Activated CD4-positive, CD25-positive, alpha-beta regulatory T cell (primary cell): ENCODE data around the gene INS.

ENCODE experiments used
- DNase-seq, 4 experiments: peaks; one replicate each; lab custom pipeline; 2025; lab: John Stamatoyannopoulos, UW

Gene INS

DNA sequence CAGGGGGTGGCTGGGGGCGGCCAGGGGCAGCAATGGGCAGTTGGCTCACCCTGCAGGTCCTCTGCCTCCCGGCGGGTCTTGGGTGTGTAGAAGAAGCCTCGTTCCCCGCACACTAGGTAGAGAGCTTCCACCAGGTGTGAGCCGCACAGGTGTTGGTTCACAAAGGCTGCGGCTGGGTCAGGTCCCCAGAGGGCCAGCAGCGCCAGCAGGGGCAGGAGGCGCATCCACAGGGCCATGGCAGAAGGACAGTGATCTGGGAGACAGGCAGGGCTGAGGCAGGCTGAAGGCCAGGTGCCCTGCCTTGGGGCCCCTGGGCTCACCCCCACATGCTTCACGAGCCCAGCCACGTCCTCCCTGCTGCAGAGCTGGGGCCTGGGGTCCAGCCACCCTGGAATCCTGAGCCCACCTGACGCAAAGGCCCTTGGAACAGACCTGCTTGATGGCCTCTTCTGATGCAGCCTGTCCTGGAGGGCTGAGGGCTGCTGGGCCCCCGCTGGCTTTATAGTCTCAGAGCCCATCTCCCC lies at the start of gene INS:
Gene INS, minus strand, starts transcription at position 474 of the 524 bp plus-strand sequence. Its CDS starts 238 bp downstream, at position 236.
- no peak for DNase-seq

- no peak for DNase-seq
Measured at GRCh38 chr11:2210366-2211112, 49.5 kb upstream of the INS start.

DNA sequence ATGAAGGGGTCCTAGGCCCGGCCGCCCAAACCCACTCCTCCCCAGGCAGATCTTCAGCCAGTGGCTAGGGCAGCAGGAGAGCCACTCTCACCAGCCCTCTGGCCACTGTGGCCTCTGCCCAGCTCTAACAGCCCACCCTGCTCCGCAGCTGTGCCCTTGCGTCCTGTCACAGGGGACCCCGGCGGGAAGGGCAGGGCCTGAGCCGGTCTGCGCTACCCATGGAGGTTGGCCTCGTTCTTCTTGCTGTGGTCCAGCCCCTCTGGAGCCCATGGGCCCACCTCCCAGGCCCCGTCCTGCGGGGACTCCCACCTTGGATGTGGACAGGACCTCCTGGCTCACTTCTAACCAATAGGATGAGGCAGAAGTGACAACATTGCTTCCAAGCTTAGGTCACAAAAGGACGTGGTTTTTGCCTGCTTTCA lies 48.9 kb upstream of the INS start:
- DNase-seq: no peak

- DNase-seq: no peak
Measured at GRCh38 chr11:2209370-2209801, 48.4 kb upstream of the INS start.

- no peak for DNase-seq
Measured at GRCh38 chr11:2208691-2209369, 47.8 kb upstream of the INS start.

GRCh38 chr11:2207773-2208621 lies 47.0 kb upstream of the INS start:
- DNase-seq: no peak

GRCh38 chr11:2207212-2207611 lies 46.2 kb upstream of the INS start:
- DNase-seq: no peak

DNA sequence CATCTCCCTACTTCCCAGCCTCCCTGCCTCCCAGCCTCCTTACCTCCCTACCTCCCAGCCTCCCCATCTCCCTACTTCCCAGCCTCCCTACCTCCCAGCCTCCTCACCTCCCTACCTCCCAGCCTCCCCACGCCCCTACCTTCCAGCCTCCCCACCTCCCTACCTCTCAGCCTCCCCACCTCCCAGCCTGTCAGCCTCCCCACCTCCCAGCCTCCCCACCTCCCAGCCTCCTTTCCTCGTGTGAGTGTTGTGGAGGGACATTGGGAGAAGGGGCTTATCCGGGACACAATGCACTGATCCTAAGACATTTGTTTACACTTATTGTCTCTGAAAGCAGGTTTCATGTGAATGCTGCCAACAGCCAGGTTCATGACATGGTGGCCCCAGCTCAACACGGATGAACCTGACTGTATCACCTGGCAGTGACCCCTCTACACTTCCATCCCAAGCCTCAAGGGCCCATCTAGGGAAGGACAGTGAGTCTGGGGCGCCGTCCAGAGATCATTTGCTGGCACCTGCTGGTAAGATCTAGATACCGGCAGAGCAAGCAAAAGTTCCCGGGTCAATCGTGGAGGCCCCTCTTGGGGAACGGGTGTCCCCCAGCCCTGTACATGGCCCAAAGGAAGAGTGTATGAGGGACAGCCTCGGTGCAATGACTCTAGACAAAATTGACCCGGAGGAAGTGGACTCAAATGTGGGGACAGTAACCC lies 45.1 kb upstream of the INS start:
- DNase-seq: no peak

- no peak for DNase-seq
Measured at GRCh38 chr11:2205214-2205720, 44.3 kb upstream of the INS start.

DNA sequence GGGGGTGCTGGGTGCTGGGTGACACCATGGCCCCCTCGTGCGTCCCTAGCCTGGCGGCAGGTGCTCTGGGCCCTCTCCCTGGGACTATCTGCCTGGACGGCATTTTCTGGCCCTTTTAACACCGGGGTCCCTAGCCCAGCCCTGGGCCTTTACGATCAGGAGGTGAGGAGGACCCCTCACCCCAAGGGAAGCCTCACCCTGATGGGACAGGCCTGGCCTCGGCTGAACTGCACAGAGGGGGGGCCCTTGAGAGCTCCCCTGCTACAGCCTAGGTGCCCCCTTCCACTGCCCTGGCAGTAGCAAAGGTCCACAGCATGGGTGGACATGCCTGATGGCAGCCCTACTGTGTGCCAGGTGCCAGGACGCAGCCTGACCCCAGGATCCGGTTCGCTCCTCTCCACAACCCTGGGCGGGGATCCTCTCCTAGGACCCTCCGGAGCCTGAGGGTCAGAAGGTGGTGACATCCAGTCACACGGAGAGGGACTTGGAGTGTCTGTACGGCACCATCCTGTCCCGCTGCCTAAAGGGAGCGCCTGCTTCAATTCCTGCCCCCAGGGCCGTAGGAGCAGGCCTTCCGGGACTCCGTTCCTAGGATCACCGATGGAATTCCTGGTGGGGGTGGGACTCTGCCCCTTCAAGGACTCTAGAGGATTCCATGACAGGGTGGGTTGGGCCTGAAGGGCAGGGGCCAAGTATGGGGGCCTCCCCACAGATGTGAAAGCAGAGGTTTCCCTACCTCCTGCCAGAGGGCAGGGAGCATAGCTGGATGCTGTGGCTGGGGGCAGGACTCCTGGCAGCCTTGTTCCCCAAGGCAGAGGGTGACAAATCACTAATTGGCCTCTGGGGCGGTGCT lies 43.6 kb upstream of the INS start:
- no peak for DNase-seq

DNA sequence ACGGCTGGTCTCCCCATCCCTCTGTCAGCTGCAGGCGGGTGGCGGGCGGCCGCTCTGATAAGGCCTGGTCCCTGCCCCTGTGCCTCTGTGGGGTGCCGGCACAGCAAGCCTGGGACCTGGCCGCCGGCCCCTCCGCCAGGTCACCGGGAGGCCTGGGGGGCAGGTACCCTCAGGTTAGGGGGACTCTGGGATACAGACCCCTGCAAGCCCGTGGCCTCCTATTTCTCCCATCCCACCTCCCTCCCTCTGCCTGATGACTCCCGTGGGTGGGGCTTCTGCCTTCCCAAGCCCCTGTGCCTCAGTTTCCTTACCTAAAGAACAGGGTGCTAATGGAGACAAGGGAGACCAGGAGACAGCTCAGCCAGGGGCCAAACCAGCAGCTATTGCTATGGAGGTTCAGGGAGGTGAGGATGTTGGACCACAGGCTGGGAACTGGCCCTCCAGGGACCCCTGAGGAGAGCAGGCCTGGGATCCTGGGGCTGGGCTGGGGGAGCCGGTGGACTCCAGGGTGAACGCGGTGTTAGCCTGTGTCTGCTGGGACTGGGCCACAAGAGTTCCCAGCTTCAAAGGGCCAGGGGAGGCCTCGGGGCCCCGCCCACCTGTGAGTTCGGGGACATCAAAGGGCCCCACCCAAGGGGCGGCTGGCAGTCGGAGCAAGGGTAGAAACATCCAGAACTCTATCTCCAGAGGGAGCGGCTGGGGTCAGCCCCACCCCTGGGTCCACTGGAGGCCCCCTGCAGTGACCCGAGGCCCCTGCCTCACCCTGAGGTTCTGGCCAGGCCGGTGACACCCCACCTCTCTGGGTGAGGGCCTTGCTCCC lies 42.6 kb upstream of the INS start:
- no peak for DNase-seq

GRCh38 chr11:2202900-2203439 lies 42.0 kb upstream of the INS start:
- DNase-seq: no peak

DNA sequence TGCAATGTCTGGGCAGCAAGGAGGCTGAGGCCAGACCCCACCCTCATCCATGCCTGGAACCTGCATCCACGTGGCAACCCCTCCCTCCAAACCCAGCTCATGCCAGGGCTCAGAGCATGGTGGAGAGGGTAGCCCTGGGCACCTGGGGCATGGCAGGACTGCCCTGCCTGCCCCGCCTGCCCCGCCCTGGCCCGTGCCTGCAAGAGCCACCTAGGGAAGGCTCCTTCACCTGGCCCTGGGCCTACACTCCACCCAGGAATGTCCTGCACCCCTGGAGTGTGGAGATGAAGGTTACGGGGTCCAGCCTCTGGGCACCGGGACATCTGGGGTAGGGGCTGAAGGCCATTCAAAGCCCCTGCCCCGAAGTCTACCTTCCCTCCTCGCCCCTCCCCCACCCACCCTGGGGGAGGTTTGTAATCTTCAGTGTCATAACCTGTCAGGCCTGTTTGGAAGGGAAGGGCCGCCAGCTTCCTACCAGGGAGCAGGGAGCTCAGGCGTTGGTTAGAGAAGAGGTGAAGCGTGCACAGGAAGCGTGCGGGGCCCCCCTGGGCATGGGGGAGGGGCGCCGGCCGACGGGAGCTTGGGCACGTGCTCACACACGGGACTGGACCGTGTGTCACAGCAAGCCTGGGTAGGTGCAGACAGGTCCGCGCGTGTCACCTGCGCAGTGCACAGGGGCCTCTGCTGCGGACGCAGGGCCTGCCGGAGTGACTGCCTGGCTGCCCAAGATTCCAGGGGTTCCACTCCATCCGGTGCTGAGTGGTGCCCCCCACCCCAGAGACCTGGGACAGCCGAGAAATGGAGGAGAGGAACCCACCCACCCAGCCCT lies 41.3 kb upstream of the INS start:
- DNase-seq: no peak

DNA sequence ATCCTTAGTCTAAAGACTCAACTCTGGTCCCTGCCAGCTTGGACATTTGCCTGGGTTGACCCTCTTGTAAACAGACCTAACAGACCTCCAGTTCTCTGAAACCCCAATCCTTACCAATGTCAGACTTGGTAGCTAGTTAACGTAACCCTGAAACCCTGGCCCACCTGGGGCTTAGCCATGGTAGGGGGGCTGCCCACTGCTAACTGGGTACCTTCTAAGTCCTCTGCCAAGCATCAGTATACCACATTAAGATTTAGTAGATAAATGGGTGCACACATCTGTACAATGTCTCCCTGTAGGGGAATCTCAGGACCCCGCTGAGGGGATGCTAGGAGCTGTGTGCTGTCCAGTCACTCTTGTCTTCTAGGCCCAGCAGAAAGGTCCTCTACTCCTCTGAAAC lies 40.5 kb upstream of the INS start:
- DNase-seq: no peak

DNA sequence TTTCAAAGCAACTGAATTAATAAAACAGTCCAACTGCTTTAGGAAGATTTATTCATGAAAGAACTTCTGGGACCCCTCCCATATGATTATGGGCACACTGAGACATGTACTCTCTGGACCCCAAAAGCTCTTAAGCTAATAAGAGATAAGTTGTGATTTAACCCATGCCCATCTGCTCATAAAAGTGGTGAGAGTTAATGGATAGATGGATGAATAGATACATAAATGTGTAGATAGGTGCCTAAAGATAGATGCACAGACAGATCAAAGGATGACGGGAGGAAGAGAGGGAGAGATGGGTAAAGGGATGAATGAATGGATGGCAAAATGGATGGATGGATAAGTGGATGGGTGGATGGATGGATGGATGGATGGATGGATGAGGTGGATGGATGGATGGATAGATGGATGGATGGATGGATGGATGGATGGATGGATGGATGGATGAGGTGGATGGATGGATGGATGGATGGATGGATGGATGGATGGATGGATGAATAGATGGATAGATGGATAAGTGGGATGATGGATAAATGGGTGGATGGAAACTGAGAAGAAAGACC lies 40.0 kb upstream of the INS start:
- DNase-seq: no peak

- DNase-seq: no peak
Measured at GRCh38 chr11:2200536-2200935, 39.5 kb upstream of the INS start.

- no peak for DNase-seq
Measured at GRCh38 chr11:2199466-2200341, 38.7 kb upstream of the INS start.
